ENCODE results near the gene GPSM1.

GRCh38 chr9:136338511-136338910, 11.2 kb downstream of the GPSM1 start:
- TF ChIP-seq POLR2A (IDR thresholded peaks at IDR 0.05) (no peak), CTCF (IDR thresholded peaks at IDR 0.05) (no peak)

Data from sigmoid colon (tissue), 3 donors.